ENCODE data around the gene SYPL2.

Gene SYPL2

DNA sequence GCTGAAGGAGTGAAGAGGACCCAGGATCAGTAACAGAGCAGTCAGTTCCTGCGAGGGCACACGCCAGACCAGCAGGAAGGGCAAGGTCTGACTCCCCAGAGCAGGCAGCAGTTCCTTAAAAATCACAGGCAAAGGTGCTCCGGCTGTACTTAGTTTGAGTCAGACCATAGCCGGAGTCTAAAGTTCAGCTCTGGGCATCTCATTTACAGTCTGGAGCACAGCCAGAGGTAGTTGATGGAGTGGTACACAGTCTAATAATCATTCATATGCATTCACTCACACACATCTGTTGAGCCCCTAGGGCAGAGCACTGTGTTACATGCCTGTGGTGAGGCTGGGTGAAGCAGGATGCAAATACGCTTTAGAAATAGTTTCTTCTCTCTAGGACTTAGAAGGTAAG, 50.5 kb downstream of the SYPL2 start:
- DNase-seq (ENCODE audit: low spot score) = no peak

DNA sequence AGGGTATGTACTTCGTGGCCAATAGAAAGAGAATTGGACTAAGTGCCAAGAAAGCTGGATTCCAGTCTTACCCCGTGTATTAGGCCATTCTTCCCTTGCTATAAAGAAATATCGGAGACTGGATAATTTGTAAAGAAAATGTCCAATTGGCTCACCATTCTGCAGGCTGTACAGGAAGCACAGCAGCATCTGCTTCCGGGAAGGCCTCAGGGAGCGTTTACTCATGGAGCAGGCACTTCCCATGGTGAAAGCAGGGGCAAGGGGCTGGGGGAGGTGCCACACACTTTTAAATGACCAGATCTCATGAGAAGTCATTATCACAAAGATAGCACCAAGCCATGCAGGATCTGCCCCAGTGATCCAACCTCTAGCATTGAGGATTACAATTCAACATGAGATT, 51.0 kb downstream of the SYPL2 start:
- DNase-seq (ENCODE audit: low spot score) = no peak

DNA sequence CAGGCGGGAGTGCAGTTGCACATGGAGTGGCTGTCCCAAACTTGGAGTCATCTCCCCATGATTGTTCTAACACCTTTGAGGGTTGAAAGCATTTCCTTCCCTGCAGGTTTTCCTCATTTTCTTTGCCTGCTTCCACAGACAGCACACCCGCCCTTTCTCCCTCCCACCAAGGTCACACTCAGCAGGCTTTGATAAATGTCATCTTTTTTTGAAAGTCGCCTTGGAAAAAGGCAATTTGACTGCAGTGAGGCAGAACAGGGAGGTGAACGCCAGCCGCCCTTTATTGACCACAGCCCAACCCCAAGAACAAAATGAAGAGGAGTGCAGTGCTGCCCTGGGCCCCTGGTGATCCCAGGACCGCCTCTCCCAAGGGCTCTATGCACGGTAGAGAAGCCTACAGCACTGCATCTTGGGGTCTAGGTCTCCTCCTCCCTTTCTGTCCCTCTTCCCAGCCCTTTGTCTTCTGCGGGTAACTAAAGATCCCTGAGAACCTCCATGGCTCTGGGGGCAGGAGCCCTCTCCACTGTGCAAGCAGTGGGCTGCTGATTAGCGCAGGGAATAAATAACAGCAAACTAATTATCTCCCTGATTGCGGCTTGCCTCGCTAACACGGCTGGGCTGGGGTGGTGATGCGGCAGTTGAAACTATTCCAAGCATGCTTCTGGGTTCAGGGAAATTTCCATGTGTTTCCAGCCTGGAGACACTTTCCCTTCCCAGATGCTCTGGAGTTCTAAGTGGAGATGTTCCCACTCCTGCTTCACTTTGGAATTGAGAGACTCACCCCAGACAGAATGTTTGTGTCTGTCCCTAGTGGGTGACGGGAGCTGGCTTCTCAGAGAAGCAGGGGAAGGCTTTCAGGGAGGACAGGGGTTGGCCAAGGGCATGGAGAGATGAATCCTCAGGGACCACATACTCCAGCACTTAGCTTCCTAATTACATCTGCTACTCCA, 54.9 kb downstream of the SYPL2 start:
- no peak for DNase-seq (ENCODE audit: low spot score)

DNA sequence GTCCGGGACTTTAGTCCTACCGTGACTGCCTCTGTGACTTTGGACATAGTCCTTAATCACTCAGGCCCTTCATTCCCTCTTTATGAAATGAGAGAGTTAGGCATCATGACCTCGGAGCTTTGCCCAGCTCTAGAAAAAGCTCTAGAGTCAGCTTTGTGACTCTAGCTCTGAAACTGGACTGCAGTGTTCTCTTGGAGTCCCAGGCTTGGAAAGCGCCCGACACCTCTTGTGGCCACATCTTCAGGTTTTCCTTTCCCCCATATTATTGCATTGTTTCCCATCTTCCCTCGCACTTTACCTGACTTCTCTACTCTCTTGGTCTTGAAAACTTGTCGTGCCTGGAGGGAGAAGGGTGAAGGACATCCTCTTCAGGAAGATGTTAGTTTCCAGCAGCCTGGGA, 55.7 kb downstream of the SYPL2 start:
- no peak for DNase-seq (ENCODE audit: low spot score)

DNA sequence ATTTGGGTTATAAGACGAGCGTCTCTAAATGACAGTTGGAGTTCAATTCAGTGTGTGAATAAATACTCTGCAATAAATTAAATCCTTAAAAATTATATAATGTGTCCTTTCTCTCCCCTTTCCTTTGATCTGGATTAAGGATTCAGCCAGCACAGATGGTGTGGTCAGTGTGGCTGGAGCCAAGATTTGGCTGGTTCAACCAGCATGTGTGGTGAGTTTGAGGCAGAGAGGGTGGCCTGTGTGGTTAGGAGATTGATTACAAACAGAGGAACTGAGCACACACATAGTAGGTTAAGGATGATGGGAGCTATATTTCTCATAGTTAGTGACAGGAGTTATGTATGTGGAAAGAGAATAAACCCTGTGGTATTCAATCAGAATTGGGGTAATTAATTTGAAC, 57.4 kb downstream of the SYPL2 start:
- no peak for DNase-seq (ENCODE audit: low spot score)

DNA sequence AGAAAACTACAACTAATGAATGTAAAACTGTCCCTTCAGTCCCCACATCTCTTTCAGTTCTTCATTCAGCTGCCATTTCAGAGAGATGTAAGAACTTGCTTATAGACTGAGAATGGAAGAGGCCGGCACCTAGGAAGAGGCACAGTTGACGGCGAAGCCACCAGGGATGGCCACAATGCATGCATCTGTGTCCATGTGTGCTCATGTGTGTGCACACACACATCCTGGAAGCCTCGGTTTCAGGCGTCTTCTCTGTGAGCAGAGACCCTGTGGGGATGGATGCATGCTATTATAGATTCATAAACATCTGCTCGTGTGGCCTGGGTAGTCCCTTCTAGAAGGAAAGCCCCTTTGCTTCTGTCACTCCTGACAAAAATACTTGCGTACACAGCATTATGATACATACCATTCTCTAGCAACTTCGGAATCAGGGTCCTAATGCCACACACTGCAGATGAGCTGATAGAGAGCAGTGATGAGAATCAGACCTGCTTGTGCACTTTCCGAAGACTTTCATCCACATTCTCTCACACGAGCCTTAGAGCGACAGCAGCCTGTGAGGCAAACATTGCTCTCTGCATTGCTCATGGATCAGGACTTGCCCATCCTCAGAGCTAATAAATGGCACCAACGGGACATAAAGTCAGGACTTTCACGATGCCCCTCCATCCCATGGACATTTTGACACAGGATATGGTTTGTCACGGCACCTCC, 60.9 kb downstream of the SYPL2 start:
- no peak for DNase-seq (ENCODE audit: low spot score)

DNA sequence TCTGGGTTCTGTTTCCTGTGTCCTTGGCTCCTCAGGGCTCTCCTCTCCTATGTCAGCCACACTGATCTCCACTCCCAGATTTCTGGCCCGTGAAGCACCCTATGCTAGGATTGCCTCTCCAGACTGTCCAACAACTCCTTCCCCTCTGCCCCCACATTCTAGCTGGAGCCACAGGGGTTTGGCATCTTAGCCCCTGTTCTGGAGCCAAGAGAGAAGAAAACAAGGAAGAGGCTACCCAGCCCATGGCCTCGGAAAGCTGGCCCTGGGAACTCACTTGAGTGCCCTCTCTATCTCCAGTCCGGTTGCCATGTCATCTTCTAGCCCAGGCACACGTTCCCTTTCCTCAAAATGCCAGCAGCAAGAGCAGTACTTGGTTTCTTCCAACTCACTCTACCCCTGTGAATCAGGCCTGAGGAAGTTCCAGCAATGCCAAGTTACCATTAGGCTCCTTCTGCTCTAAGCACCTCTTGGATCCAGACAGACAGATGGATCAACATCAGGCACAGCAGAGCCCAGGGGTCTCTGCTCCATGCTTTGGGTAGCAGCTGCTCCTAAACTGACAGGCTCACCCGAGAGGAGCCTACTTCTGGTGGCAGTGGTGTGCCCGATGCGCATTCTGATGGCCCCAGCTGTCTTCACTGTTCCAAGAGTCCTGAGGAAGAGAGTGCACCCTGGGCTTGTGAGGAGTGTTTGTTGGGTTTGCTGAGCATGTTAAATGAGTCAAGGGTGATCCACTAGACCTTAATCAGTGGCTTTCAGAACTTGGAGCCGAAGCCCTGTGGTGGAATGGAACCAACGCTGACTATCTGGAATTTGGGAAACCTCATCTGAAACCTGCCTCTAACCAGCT, 61.7 kb downstream of the SYPL2 start:
- no peak for DNase-seq (ENCODE audit: low spot score)

DNA sequence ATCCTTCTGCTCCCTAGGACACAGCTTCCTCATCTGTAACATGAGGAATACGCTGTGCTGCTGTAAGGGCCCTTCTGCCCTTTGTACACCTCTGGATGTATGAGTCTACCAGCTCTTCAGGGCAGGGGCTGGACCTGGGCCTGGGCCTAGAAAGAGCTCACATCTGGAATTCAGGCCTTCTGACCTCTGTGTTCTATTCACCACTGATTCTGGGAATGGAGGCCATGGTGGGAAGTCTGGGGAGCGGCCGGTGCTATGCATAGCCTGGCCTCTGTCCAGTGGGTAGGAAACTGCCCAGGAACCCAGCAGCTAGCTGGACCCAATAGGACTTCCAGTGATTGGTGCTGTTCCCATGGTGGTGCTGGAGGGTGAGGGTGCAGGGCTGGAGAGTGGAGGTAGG, 62.4 kb downstream of the SYPL2 start:
- DNase-seq (ENCODE audit: low spot score) = no peak

DNA sequence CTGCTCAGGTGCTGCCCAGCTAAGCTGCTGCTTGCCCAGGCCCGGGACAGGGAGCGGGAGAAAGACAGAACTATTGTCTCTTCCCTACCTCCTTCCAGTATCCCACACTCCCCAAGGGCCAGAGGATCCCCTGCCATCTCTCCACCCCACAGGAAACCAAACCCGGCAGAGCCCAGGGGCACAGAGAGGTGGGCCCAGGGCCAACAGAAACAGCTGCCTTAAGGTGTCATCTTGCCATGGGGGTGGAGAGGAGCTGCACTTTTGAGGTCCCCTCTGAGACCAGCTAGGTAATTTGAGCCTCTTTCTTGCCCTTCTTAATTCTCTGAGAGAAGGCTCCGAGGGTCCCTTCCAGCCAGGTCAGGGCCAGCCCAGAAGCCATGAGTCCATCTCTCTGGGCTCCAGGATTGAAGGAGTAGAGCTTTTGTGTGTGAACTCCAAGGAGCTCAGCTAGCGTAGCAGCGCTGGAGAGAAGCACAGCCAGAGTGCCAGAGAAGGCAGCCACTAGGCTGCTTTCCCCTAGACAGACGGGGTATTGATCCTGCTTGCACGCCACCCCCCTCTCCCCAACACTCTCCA, 63.6 kb downstream of the SYPL2 start:
- DNase-seq (ENCODE audit: low spot score) = no peak

DNA sequence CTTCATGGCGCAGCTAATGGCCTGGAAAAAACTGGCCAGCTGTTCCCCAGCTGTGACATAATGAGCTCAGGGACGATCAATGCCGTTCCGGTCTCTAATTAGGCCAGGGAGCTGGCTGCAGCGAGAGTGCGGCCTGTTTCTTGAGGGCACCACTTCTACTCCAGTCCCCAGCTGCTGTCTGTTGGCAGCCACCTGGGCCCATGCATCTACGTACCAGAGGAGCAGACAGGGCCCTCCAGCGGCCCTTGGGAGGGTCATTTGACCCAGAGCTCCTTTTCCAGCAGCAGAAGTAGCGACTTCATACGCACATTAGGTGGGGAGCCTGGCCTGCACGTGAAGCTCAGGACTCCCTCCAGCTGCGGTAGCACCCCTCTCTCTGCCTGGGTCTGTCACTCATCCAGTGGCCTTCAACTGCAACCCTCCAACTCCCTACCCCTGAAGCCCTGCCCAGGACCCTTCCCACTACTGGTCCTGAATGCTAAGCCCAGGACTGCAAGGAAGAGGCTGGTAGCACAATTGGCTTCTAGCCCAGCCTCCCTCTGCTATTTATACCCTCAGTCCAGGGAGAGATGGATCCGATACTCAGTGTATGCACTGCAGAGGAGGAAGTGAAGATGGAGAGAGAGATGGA, 64.2 kb downstream of the SYPL2 start:
- DNase-seq (ENCODE audit: low spot score) = no peak

DNA sequence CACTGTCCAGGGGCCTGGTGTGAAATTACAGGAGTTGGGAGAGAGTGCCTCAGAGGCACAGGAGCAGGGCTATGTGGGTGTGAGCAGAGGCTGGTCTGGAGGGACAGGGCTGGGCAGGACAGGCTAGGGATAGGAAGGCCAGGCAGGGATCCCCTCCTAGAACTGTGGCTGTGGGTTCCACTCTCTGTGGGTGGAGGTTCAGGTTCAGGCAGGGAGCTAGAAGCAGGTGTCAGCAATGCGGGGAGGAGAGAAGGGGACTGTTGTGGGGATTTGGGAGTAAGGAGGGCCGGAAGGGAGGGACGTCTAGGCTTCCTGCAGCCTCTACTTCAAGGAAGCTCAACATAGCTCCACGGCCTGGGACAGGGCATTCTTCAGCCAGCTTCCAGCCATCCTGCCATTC, 65.0 kb downstream of the SYPL2 start:
- DNase-seq (ENCODE audit: low spot score) = no peak

Data from kidney capillary endothelial cell (primary cell).